Activated T-cell treated with anti-CD3 and anti-CD28 coated beads for 1 hour (primary cell): Measurements from ENCODE around the gene TMOD1.
"Not testable (repeated sequence)": the region's sequence is repeated elsewhere in the genome, so short reads cannot be mapped to it uniquely, and the experiment has no call there.

ENCODE experiments used
- DNase-seq: peaks from one replicate; pipeline ENCODE4 v3.0.0-alpha.2; 2020; ENCODE audit warnings: low read depth

TMOD1 gene

GRCh38 chr9:97498846-97499245, 2.6 kb upstream of the TMOD1 start:
- not testable (repeated sequence) for DNase-seq

GRCh38 chr9:97500263-97500662, 1.2 kb upstream of the TMOD1 start:
- DNase-seq = no peak

- no peak for DNase-seq
These were observed 695 bp upstream of the TMOD1 start for GRCh38 chr9:97500765-97501176.

GRCh38 chr9:97501972-97502221, 431 bp downstream of the TMOD1 start:
- DNase-seq = no peak

GRCh38 chr9:97502222-97502983, 937 bp downstream of the TMOD1 start:
- no peak for DNase-seq

- DNase-seq = no peak
These were observed 1.8 kb downstream of the TMOD1 start for GRCh38 chr9:97502984-97503861.

- no peak for DNase-seq
These were observed 2.4 kb downstream of the TMOD1 start for GRCh38 chr9:97503862-97504210.

- no peak for DNase-seq
These were observed 3.1 kb downstream of the TMOD1 start for GRCh38 chr9:97504381-97505216.

- no peak for DNase-seq
These were observed 4.4 kb downstream of the TMOD1 start for GRCh38 chr9:97505845-97506244.

GRCh38 chr9:97506306-97506705, 4.8 kb downstream of the TMOD1 start:
- DNase-seq = no peak

- DNase-seq = no peak
These were observed 5.3 kb downstream of the TMOD1 start for GRCh38 chr9:97506787-97507186.

- DNase-seq = no peak
These were observed 6.0 kb downstream of the TMOD1 start for GRCh38 chr9:97507428-97507984.

GRCh38 chr9:97508852-97509251, 7.4 kb downstream of the TMOD1 start:
- DNase-seq = no peak

- no peak for DNase-seq
These were observed 9.6 kb downstream of the TMOD1 start for GRCh38 chr9:97510797-97511654.

GRCh38 chr9:97511655-97512427, 10.4 kb downstream of the TMOD1 start:
- DNase-seq = no peak

GRCh38 chr9:97512966-97513560, 11.6 kb downstream of the TMOD1 start:
- DNase-seq = no peak

- DNase-seq = no peak
These were observed 13.1 kb downstream of the TMOD1 start for GRCh38 chr9:97514531-97514930.

GRCh38 chr9:97515662-97516061, 14.2 kb downstream of the TMOD1 start:
- no peak for DNase-seq

- DNase-seq = no peak
These were observed 14.6 kb downstream of the TMOD1 start for GRCh38 chr9:97516111-97516510.
